HCT116 (cell line): ENCODE results near the gene PIH1D1. TPM values are rescaled to one million over a fixed set of nuclear protein-coding genes. Genes with fewer than 3 reads are reported as not detected.
"Not testable (repeated sequence)": the region's sequence is repeated elsewhere in the genome, so short reads cannot be mapped to it uniquely, and the experiment has no call there.

Experiments used
- ATAC-seq: fragments of 200-7000 bp; cut with Tn5 transposase; 2 replicates; pipeline ENCODE4 v1.9.1; 2020; ENCODE audit warnings: mild to moderate bottlenecking, moderate library complexity
- BruUV-seq: library from RNA; stranded (reverse); fragments of 400-500 nt; replicated peaks from 2 replicates; lab custom pipeline; 2021; lab: Mats Ljungman, UMichigan
- CTCF ChIA-PET: fragments of 300-600 bp; sonication (Branson Sonifier 250); formaldehyde crosslinking; loops from one replicate; lab custom pipeline; 2021; ENCODE audit warnings: antibody characterized with exemption; lab: Charles Lee
- POLR2A ChIA-PET: fragments of 300-600, 350-600 bp; sonication (Branson Sonifier 250); formaldehyde crosslinking; loops from one replicate; lab custom pipeline; 2021; ENCODE audit warnings: antibody characterized with exemption; lab: Charles Lee
- RAD21 ChIA-PET, 2 experiments: fragments of 300-600 bp; sonication (Branson Sonifier 250); formaldehyde crosslinking; loops; one replicate each; lab custom pipeline; 2023; ENCODE audit warnings: low total read pairs in 2 of 2; ENCODE audit not compliant: uncharacterized antibody in 2 of 2, unreplicated experiment in 2 of 2, low non-redundant PET in 1 of 2; lab: Charles Lee
- DNase-seq: peaks from one replicate; pipeline ENCODE4 v3.0.0-alpha.2; 2010; ENCODE audit warnings: low read depth, low spot score
- H2AFZ ChIP-seq: fragments of 200-600 bp; shearing (Covaris generic), sonication (generic); 2 replicates; pipeline ENCODE4 v1.6.1; 2017; ENCODE audit warnings: low read depth, mixed run types, mixed read lengths, antibody characterized with exemption, low read length; ENCODE audit not compliant: poor library complexity, severe bottlenecking
- H3K27ac ChIP-seq: 2 replicates; pipeline ENCODE4 v1.5.1; 2012; ENCODE audit warnings: low read depth, low read length
- H3K27me3 ChIP-seq: fragments of 200-600 bp; sonication (generic); 2 replicates; pipeline ENCODE4 v1.6.1; 2016; ENCODE audit warnings: mixed run types, low read length, mixed read lengths; ENCODE audit not compliant: insufficient read depth
- H3K36me3 ChIP-seq, 2 experiments: fragments of 200-500 bp in 1 of 2; fragments of 200-600 bp in 1 of 2; sonication (Bioruptor generic) in 1 of 2; sonication (generic) in 1 of 2; 2 replicates each; pipeline versions ENCODE4 v1.5.1 to v1.6.1; 2014 to 2016; ENCODE audit warnings: low read length in 2 of 2, inconsistent platforms in 1 of 2, mixed read lengths in 1 of 2, mixed run types in 1 of 2; ENCODE audit not compliant: insufficient read depth in 2 of 2, control insufficient read depth in 1 of 2
- H3K4me1 ChIP-seq, 2 experiments: fragments of 200-600 bp in 1 of 2; sonication (generic) in 1 of 2; 2 replicates each; pipeline versions ENCODE4 v1.5.1 to v1.6.1; 2012 to 2017; ENCODE audit warnings: low read length in 2 of 2, inconsistent platforms in 1 of 2, mild to moderate bottlenecking in 1 of 2, mixed read lengths in 1 of 2, mixed run types in 1 of 2, moderate library complexity in 1 of 2; ENCODE audit not compliant: insufficient read depth in 2 of 2, control insufficient read depth in 1 of 2
- H3K4me2 ChIP-seq: fragments of 200-600 bp; sonication (generic); 2 replicates; pipeline ENCODE4 v1.6.1; 2017; ENCODE audit warnings: mixed run types, low read length, mixed read lengths
- H3K4me3 ChIP-seq, 2 experiments: fragments of 200-600 bp in 1 of 2; sonication (generic) in 1 of 2; replicated peaks in 1 of 2; 2 replicates each; pipeline ENCODE4 v1.5.1; 2011 to 2016; ENCODE audit warnings: low read length in 2 of 2, control low read depth in 1 of 2, low read depth in 1 of 2, mild to moderate bottlenecking in 1 of 2, mixed read lengths in 1 of 2, mixed run types in 1 of 2
- H3K79me2 ChIP-seq: fragments of 200-600 bp; sonication (generic); 2 replicates; pipeline ENCODE4 v1.6.1; 2017; ENCODE audit warnings: mild to moderate bottlenecking, mixed run types, low read length, moderate library complexity, mixed read lengths; ENCODE audit not compliant: insufficient read depth
- H3K9ac ChIP-seq: fragments of 200-600 bp; sonication (generic); 2 replicates; pipeline ENCODE4 v1.6.1; 2016; ENCODE audit warnings: low read length, mixed read lengths
- H3K9me2 ChIP-seq: fragments of 200-600 bp; sonication (generic), shearing (Covaris generic); 2 replicates; pipeline ENCODE4 v1.6.1; 2017; ENCODE audit warnings: mixed run types, mild to moderate bottlenecking, moderate library complexity; ENCODE audit not compliant: insufficient read depth
- H3K9me3 ChIP-seq, 2 experiments: fragments of 200-500 bp in 1 of 2; fragments of 200-600 bp in 1 of 2; sonication (Bioruptor generic) in 1 of 2; sonication (generic) in 1 of 2; 2 replicates each; pipeline ENCODE4 v1.6.1; 2014 to 2017; ENCODE audit warnings: low read length in 2 of 2, mixed read lengths in 2 of 2, inconsistent platforms in 1 of 2, low read depth in 1 of 2, mild to moderate bottlenecking in 1 of 2, mixed run types in 1 of 2, moderate library complexity in 1 of 2; ENCODE audit not compliant: control insufficient read depth in 1 of 2, insufficient read depth in 1 of 2
- H4K20me1 ChIP-seq: fragments of 200-600 bp; sonication (generic), shearing (Covaris generic); 2 replicates; pipeline ENCODE4 v1.6.1; 2017; ENCODE audit warnings: mixed run types, mild to moderate bottlenecking, moderate library complexity; ENCODE audit not compliant: insufficient read depth
- FOSL1 ChIP-seq: IDR thresholded peaks from 2 replicates; pipeline ENCODE4 v1.6.1; 2012; ENCODE audit warnings: low read depth
- POLR2A ChIP-seq: IDR thresholded peaks from 2 replicates; pipeline ENCODE4 v1.7.0; 2011; ENCODE audit warnings: borderline replicate concordance; ENCODE audit not compliant: insufficient read depth, insufficient read length; ENCODE audit errors: extremely low read depth
- SP1 ChIP-seq: IDR thresholded peaks from 2 replicates; pipeline ENCODE4 v1.6.1; 2012; ENCODE audit warnings: low read depth
- TCF7L2 ChIP-seq: IDR thresholded peaks from 2 replicates; pipeline ENCODE4 v1.7.0; 2011; ENCODE audit warnings: borderline replicate concordance, inconsistent platforms; ENCODE audit not compliant: insufficient read depth, insufficient read length; ENCODE audit errors: extremely low read depth
- intact Hi-C: fragments of 100-400 bp; cut with micrococcal nuclease; formaldehyde crosslinking; loops from 2 replicates; pipeline ENCODE4 v1.10.0; 2022
- total RNA-seq: library from RNA; stranded (reverse); gene quantifications from one replicate; pipeline ENCODE4 v1.2.1, GENCODE V29; 2021; ENCODE audit not compliant: unreplicated experiment
- TF ChIP-seq, protein P1 (sequence below): IDR thresholded peaks from 2 replicates; pipeline ENCODE4 v1.6.1; 2012
- TF ChIP-seq, protein P2 (sequence below), 3 experiments: fragments of 200-600 bp in 1 of 3; sonication (generic) in 1 of 3; IDR thresholded peaks in 2 of 3; conservative IDR thresholded peaks in 1 of 3; 2 replicates each; pipeline ENCODE4 v1.5.1; 2012 to 2017; ENCODE audit warnings: low read depth in 2 of 3, low read length in 2 of 3, antibody characterized with exemption in 1 of 3, borderline replicate concordance in 1 of 3, control low read depth in 1 of 3, mild to moderate bottlenecking in 1 of 3, mixed read lengths in 1 of 3, mixed run types in 1 of 3, moderate library complexity in 1 of 3; ENCODE audit not compliant: insufficient read depth in 1 of 3

PIH1D1 gene
- total RNA-seq, 1 experiment from 2014 or later, result 152 TPM

DNA sequence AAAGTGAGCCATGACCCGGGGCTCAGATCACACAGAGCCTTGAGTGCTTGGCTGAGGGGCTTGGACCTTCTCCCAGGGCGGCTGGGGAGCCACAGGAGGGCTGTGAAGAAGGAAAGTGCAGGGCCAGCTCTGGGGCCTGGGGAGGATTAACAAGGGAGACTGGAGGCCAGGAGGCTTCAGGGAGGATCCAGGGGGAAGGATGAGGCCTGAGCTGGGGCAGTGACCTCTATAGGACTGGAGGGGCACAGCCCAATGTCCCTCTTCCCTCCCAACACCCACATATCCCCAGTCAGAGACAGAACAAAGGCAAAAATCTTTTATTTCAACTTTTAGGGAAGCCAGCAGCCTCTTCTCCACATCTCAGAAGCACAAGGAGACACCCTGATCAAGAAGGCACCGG, 5.6 kb downstream of the PIH1D1 start:
- H3K9me2 ChIP-seq, result no peaks in the 10 kb centered on the region
- H3K79me2 ChIP-seq, result peaks cover 19% of the 10 kb centered on the region
- H3K4me2 ChIP-seq, result no peak overlapping the region
- H3K27me3 ChIP-seq, result no peaks in the 10 kb centered on the region
- no peak overlapping the region for H3K27ac ChIP-seq
- no peaks in the 10 kb centered on the region for H3K9me3 ChIP-seq
- H3K4me3 ChIP-seq, result no peak overlapping the region
- peaks cover 14 to 16% of the 10 kb centered on the region in 2 experiments; a peak in 2 of 4 replicates for H3K36me3 ChIP-seq
- RAD21 ChIA-PET, result no interaction called here
- peaks cover 20 to 52% of the 10 kb centered on the region in 2 experiments; a peak in 3 of 4 replicates for H3K4me1 ChIP-seq
- CTCF ChIA-PET, result interaction anchor here (1.1 to 2.1 kb wide), 4 partner anchors 20 to 101 kb away, joined by 3 to 9 read pairs (median 4); partner anchors contain the start of gene DKKL1
- H4K20me1 ChIP-seq, result no peaks in the 10 kb centered on the region
- H2AFZ ChIP-seq, result no peak overlapping the region
- no peak for DNase-seq
- ATAC-seq, result no peak
- POLR2A ChIA-PET, result interaction anchor here (0.8 to 1.8 kb wide), 2 partner anchors 54 to 101 kb away, joined by 3 to 4 read pairs; no protein-coding TSS in a partner anchor
- intact Hi-C loops, result no loop called here
- TF ChIP-seq SP1 (no peak), POLR2A (no peak), TCF7L2 (no peak), FOSL1 (no peak)
- TF ChIP-seq, protein P1, sequence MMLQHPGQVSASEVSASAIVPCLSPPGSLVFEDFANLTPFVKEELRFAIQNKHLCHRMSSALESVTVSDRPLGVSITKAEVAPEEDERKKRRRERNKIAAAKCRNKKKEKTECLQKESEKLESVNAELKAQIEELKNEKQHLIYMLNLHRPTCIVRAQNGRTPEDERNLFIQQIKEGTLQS, result no peak
- TF ChIP-seq, protein P2, sequence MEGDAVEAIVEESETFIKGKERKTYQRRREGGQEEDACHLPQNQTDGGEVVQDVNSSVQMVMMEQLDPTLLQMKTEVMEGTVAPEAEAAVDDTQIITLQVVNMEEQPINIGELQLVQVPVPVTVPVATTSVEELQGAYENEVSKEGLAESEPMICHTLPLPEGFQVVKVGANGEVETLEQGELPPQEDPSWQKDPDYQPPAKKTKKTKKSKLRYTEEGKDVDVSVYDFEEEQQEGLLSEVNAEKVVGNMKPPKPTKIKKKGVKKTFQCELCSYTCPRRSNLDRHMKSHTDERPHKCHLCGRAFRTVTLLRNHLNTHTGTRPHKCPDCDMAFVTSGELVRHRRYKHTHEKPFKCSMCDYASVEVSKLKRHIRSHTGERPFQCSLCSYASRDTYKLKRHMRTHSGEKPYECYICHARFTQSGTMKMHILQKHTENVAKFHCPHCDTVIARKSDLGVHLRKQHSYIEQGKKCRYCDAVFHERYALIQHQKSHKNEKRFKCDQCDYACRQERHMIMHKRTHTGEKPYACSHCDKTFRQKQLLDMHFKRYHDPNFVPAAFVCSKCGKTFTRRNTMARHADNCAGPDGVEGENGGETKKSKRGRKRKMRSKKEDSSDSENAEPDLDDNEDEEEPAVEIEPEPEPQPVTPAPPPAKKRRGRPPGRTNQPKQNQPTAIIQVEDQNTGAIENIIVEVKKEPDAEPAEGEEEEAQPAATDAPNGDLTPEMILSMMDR (IDR thresholded peaks at IDR 0.05 in 2 of 3, conservative IDR thresholded peaks at IDR 0.05 in 1 of 3; ENCODE audit: borderline replicate concordance in 1 of 3, insufficient read depth in 1 of 3, low read depth in 2 of 3, low read length in 2 of 3), result 0 out of 6 replicates have a peak, but pooled peaks of 1 of the 3 experiments have one; percentile 8
- H3K9ac ChIP-seq, result no peak overlapping the region
- no TSS peak for BruUV-seq

- DNase-seq, H3K9me2 ChIP-seq, POLR2A ChIA-PET, H2AFZ ChIP-seq, ATAC-seq, H3K9me3 ChIP-seq, H3K9ac ChIP-seq, H3K79me2 ChIP-seq, H4K20me1 ChIP-seq, intact Hi-C loops, BruUV-seq, H3K27me3 ChIP-seq, RAD21 ChIA-PET: not testable (repeated sequence)
- CTCF ChIA-PET, result interaction anchor here (0.9 to 2.1 kb wide), 7 partner anchors 18 to 218 kb away, joined by 3 to 9 read pairs (median 4); partner anchors contain the start of genes DKKL1 and GFY
- H3K4me2 ChIP-seq, result peak overlapping the region; percentile 98
- H3K36me3 ChIP-seq, result peaks cover 11 to 12% of the 10 kb centered on the region in 2 experiments; a peak in 2 of 4 replicates
- H3K4me1 ChIP-seq, result peaks cover 16 to 45% of the 10 kb centered on the region in 2 experiments; a peak in 3 of 4 replicates
- peak overlapping the region in 1 of 2 experiments; percentile 80; a peak in 2 of 4 replicates for H3K4me3 ChIP-seq
- H3K27ac ChIP-seq, result peak overlapping the region; percentile 22; the same call in 1 of the 2 replicates
Observed at GRCh38 chr19:49444100-49444700, 7.4 kb downstream of the PIH1D1 start.
